A673 (cell line): Measurements from ENCODE around the gene CSKMT. TPM values are rescaled to one million over a fixed set of nuclear protein-coding genes. Genes with fewer than 3 reads are reported as not detected.

Experiments used
- BruUV-seq: library from RNA; stranded (reverse); fragments of 400-500 nt; replicated peaks from 2 replicates; lab custom pipeline; 2021; lab: Mats Ljungman, UMichigan
- CTCF ChIA-PET: fragments of 300-600 bp; sonication (Branson Sonifier 250); formaldehyde crosslinking; loops from one replicate; lab custom pipeline; 2022; ENCODE audit warnings: antibody characterized with exemption; lab: Charles Lee
- POLR2A ChIA-PET: fragments of 300-600 bp; sonication (Branson Sonifier 250); formaldehyde crosslinking; loops from one replicate; lab custom pipeline; 2022; ENCODE audit warnings: antibody characterized with exemption; ENCODE audit not compliant: low non-redundant PET; lab: Charles Lee
- DNase-seq: peaks from one replicate; pipeline ENCODE4 v3.0.0-alpha.2; 2015; ENCODE audit warnings: low spot score
- H3K27ac ChIP-seq: fragments of 200-600 bp; sonication (generic); 2 replicates; pipeline ENCODE4 v1.5.1; 2016; ENCODE audit warnings: mixed run types, low read depth, mild to moderate bottlenecking, mixed read lengths, antibody characterized with exemption, low read length; ENCODE audit not compliant: poor library complexity, severe bottlenecking
- H3K27me3 ChIP-seq: fragments of 200-600 bp; sonication (generic); replicated peaks from 2 replicates; pipeline ENCODE4 v1.6.1; 2017; ENCODE audit warnings: mixed run types, low read depth, mild to moderate bottlenecking, mixed read lengths, antibody characterized with exemption, low read length; ENCODE audit not compliant: insufficient read depth, poor library complexity
- H3K36me3 ChIP-seq: fragments of 200-600 bp; sonication (generic); 2 replicates; pipeline ENCODE4 v1.6.1; 2016; ENCODE audit warnings: mixed run types, mild to moderate bottlenecking, mixed read lengths, antibody characterized with exemption, low read length; ENCODE audit not compliant: insufficient read depth, poor library complexity, severe bottlenecking
- H3K4me1 ChIP-seq: fragments of 200-600 bp; sonication (generic); 2 replicates; pipeline ENCODE4 v1.6.1; 2017; ENCODE audit warnings: mixed run types, mild to moderate bottlenecking, mixed read lengths, antibody characterized with exemption, low read length; ENCODE audit not compliant: insufficient read depth, poor library complexity, severe bottlenecking
- H3K4me3 ChIP-seq: fragments of 200-600 bp; sonication (generic); 2 replicates; pipeline ENCODE4 v1.5.1; 2016; ENCODE audit warnings: low read depth, mixed run types, mild to moderate bottlenecking, mixed read lengths, low read length; ENCODE audit not compliant: poor library complexity, severe bottlenecking
- H3K9me3 ChIP-seq: fragments of 200-600 bp; sonication (generic); 2 replicates; pipeline ENCODE4 v1.6.1; 2016; ENCODE audit warnings: mixed run types, low read depth, mild to moderate bottlenecking, mixed read lengths, antibody characterized with exemption, low read length; ENCODE audit not compliant: poor library complexity, severe bottlenecking
- CTCF ChIP-seq: fragments of 300-800, 200-600 bp; sonication (generic); conservative IDR thresholded peaks from 2 replicates; pipeline ENCODE4 v1.5.1; 2017; ENCODE audit warnings: low read depth, mild to moderate bottlenecking, antibody characterized with exemption, low read length, moderate library complexity, mixed read lengths
- EZH2 ChIP-seq: fragments of 200-600 bp; sonication (generic); IDR thresholded peaks from 2 replicates; pipeline ENCODE4 v1.6.1; 2017; ENCODE audit warnings: borderline replicate concordance, low read depth, mild to moderate bottlenecking, mixed read lengths, antibody characterized with exemption, low read length; ENCODE audit not compliant: poor library complexity, severe bottlenecking
- intact Hi-C: fragments of 100-400 bp; cut with micrococcal nuclease; formaldehyde crosslinking; loops from one replicate; pipeline ENCODE4 v1.10.0; 2022; ENCODE audit not compliant: unreplicated experiment
- total RNA-seq: library from RNA; stranded (reverse); gene quantifications from 2 replicates; pipeline ENCODE4 v1.2.3, GENCODE V29; 2021

CSKMT gene
- total RNA-seq, 1 experiment from 2014 or later = 68.8 TPM

DNA sequence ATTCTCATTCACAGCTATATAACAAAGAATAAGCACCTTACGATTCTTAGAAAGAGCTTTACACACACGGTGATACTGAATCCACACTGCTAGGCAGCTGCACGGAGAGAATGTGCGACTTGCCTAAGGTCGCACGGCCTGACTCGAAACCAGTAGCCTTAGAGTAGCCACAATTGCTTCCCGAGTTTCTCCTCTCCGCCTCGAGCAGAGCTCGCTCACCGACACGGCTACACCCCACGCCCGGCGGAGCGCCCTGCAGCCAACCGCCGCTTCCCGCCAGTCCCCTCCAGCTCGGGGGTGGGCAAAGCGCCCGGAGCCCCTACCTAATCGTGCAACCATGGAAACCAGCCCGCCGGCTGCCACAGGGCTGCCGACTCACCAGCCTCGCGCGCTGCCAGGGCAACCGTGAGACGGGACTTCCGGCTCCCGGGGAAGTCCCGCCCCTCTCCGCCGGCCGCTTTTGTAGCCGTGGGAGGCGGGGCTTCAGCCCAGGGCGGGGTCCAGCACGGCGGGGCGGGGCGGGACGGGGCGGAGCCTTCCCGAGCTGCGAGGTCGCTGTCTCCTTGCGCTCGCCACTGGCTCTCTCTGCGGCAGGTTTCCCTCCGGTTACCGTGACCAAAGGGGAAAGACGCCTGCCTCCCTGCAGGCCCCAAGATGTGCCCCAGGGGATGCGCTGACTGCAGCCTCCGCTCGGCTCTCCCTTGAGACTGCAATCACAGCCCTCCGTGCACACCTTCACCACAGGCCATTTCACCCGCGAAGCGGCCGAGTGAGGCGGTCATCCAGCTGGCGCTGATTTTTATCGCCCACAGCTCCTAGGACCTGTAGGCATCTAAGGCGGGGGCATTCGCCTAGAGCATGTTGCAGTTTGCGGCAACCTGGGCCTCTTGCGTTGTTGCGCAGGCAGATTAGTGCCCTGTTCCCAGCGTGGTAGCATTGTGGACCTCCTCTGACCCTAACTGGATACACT lies 41.1 kb downstream of the CSKMT start:
- Histone ChIP-seq H3K9me3 (no peaks in the 10 kb centered on the region), H3K27me3 (no peaks in the 10 kb centered on the region), H3K4me1 (peaks cover 38% of the 10 kb centered on the region), H3K4me3 (peak overlapping the region; percentile 65), H3K27ac (peak overlapping the region; percentile 75), H3K36me3 (peaks cover 18% of the 10 kb centered on the region)
- ChIA-PET POLR2A (interaction anchor here (1.6 kb wide), 1 partner anchor 41 kb away, joined by 5 read pairs; the partner anchor contains the start of genes C11orf98 and CSKMT), CTCF (interaction anchor here (0.5 to 0.7 kb wide), 4 partner anchors 9 to 371 kb away, joined by 3 to 9 read pairs (median 8); no protein-coding TSS in a partner anchor)
- DNase-seq = peak; percentile 99
- TSS peak; percentile 24 for BruUV-seq
- intact Hi-C loops = loop anchor here (5.0 kb wide), 2 partner anchors 114 to 309 kb away; partner anchors contain the start of gene TUT1
- TF ChIP-seq EZH2 (no peak), CTCF (no peak)

GRCh38 chr11:62706850-62707247 lies 41.7 kb downstream of the CSKMT start:
- POLR2A ChIA-PET = interaction anchor here (1.6 kb wide), 1 partner anchor 42 kb away, joined by 5 read pairs; the partner anchor contains the start of genes C11orf98 and CSKMT
- H3K36me3 ChIP-seq = peaks cover 18% of the 10 kb centered on the region

More at GRCh38 chr11:62706850-62707247, 41.7 kb downstream of the CSKMT start:
- Histone ChIP-seq H3K4me1 (peaks cover 38% of the 10 kb centered on the region), H3K9me3 (no peaks in the 10 kb centered on the region), H3K4me3 (peak overlapping the region; percentile 65), H3K27ac (peak overlapping the region; percentile 75), H3K27me3 (no peaks in the 10 kb centered on the region)
- no peak for DNase-seq
- TF ChIP-seq EZH2 = no peak
- no peak for TF ChIP-seq CTCF
- no TSS peak for BruUV-seq
- intact Hi-C loops = loop anchor here (5.0 kb wide), 2 partner anchors 115 to 310 kb away; partner anchors contain the start of gene TUT1
- CTCF ChIA-PET = interaction anchor here (0.6 to 0.7 kb wide), 2 partner anchors 63 to 371 kb away, joined by 8 to 9 read pairs; no protein-coding TSS in a partner anchor
